IgD-negative memory B cell (primary cell): Measurements from ENCODE around the gene ACBD6. TPM values are rescaled to one million over a fixed set of nuclear protein-coding genes. Genes with fewer than 3 reads are reported as not detected.

Experiments
- H3K27ac Mint-ChIP-seq, 3 donors: one replicate each; pipeline ENCODE4 v1.8.0; 2020 to 2022; ENCODE audit warnings: mild to moderate bottlenecking in 3 of 3, mixed read lengths in 3 of 3, moderate library complexity in 1 of 3
- H3K27me3 Mint-ChIP-seq: one replicate; pipeline ENCODE4 v1.8.0; 2021; ENCODE audit warnings: mixed read lengths
- H3K36me3 Mint-ChIP-seq: one replicate; pipeline ENCODE4 v1.8.0; 2020; ENCODE audit warnings: mild to moderate bottlenecking, mixed read lengths
- H3K4me1 Mint-ChIP-seq, 3 donors: one replicate each; pipeline ENCODE4 v1.8.0; 2020 to 2022; ENCODE audit warnings: mixed read lengths in 3 of 3, mild to moderate bottlenecking in 1 of 3
- H3K4me3 Mint-ChIP-seq, 4 donors: one replicate each; pipeline ENCODE4 v1.8.0; 2020 to 2022; ENCODE audit warnings: mild to moderate bottlenecking in 4 of 4, mixed read lengths in 4 of 4, moderate library complexity in 3 of 4
- H3K9me3 Mint-ChIP-seq, 3 donors: one replicate each; pipeline ENCODE4 v1.8.0; 2020 to 2021; ENCODE audit warnings: mixed read lengths in 3 of 3, mild to moderate bottlenecking in 1 of 3
- polyA plus RNA-seq: library from polyadenylated mRNA; unstranded; fragments of 300-500 nt; fragmentation: Illumina TruSeq; gene quantifications from one replicate; pipeline ENCODE4 v1.2.3, GENCODE V29; 2021

ACBD6 gene
- polyA plus RNA-seq, 1 donor from 2014 or later, result 41.5 TPM

GRCh38 chr1:180299479-180300221, 202.7 kb downstream of the ACBD6 start:
- Mint-ChIP-seq H3K4me1 (peaks cover 0 to 2% (median 0%) of the 10 kb centered on the region in 3 donors), H3K9me3 (no peaks in the 10 kb centered on the region), H3K27ac (no peak overlapping the region), H3K4me3 (no peak overlapping the region), H3K36me3 (peaks cover 19% of the 10 kb centered on the region), H3K27me3 (no peaks in the 10 kb centered on the region)

- no peak overlapping the region for H3K27ac Mint-ChIP-seq
- H3K27me3 Mint-ChIP-seq, result no peaks in the 10 kb centered on the region
- H3K4me3 Mint-ChIP-seq, result no peak overlapping the region
- no peaks in the 10 kb centered on the region for H3K4me1 Mint-ChIP-seq
- peaks cover 24% of the 10 kb centered on the region for H3K36me3 Mint-ChIP-seq
- peaks cover 0 to 5% (median 0%) of the 10 kb centered on the region in 3 donors for H3K9me3 Mint-ChIP-seq
Measured at GRCh38 chr1:180295999-180296398, 206.4 kb downstream of the ACBD6 start.

GRCh38 chr1:180294711-180295110, 207.7 kb downstream of the ACBD6 start:
- Mint-ChIP-seq H3K27ac (no peak overlapping the region), H3K4me3 (no peak overlapping the region), H3K27me3 (no peaks in the 10 kb centered on the region), H3K9me3 (peaks cover 0 to 5% (median 0%) of the 10 kb centered on the region in 3 donors), H3K36me3 (peaks cover 23% of the 10 kb centered on the region), H3K4me1 (peaks cover 0 to 1% (median 0%) of the 10 kb centered on the region in 3 donors)

GRCh38 chr1:180291004-180291403, 211.4 kb downstream of the ACBD6 start:
- Mint-ChIP-seq H3K4me1 (peaks cover 0 to 1% (median 0%) of the 10 kb centered on the region in 3 donors), H3K4me3 (no peak overlapping the region), H3K9me3 (peaks cover 0 to 5% (median 0%) of the 10 kb centered on the region in 3 donors), H3K27ac (no peak overlapping the region), H3K36me3 (peaks cover 14% of the 10 kb centered on the region), H3K27me3 (no peaks in the 10 kb centered on the region)

- Mint-ChIP-seq H3K4me1 (peaks cover 0 to 1% (median 0%) of the 10 kb centered on the region in 3 donors), H3K27ac (no peak overlapping the region), H3K36me3 (peaks cover 13% of the 10 kb centered on the region), H3K27me3 (no peaks in the 10 kb centered on the region), H3K4me3 (no peak overlapping the region), H3K9me3 (peaks cover 0 to 5% (median 0%) of the 10 kb centered on the region in 3 donors)
Measured at GRCh38 chr1:180290265-180291001, 211.9 kb downstream of the ACBD6 start.

- peaks cover 0 to 1% (median 0%) of the 10 kb centered on the region in 3 donors for H3K4me1 Mint-ChIP-seq
- no peak overlapping the region for H3K4me3 Mint-ChIP-seq
- H3K27me3 Mint-ChIP-seq, result no peaks in the 10 kb centered on the region
- H3K36me3 Mint-ChIP-seq, result peaks cover 20% of the 10 kb centered on the region
- H3K9me3 Mint-ChIP-seq, result peaks cover 0 to 5% (median 0%) of the 10 kb centered on the region in 3 donors
- H3K27ac Mint-ChIP-seq, result no peak overlapping the region
Measured at GRCh38 chr1:180288940-180289339, 213.4 kb downstream of the ACBD6 start.

- H3K27ac Mint-ChIP-seq, result no peak overlapping the region
- H3K9me3 Mint-ChIP-seq, result peaks cover 0 to 5% (median 0%) of the 10 kb centered on the region in 3 donors
- no peak overlapping the region for H3K4me3 Mint-ChIP-seq
- H3K27me3 Mint-ChIP-seq, result no peaks in the 10 kb centered on the region
- H3K4me1 Mint-ChIP-seq, result peaks cover 0 to 1% (median 0%) of the 10 kb centered on the region in 3 donors
- H3K36me3 Mint-ChIP-seq, result peaks cover 24% of the 10 kb centered on the region
Measured at GRCh38 chr1:180287988-180288705, 214.2 kb downstream of the ACBD6 start.

GRCh38 chr1:180286417-180286816, 216.0 kb downstream of the ACBD6 start:
- no peaks in the 10 kb centered on the region for H3K27me3 Mint-ChIP-seq
- H3K9me3 Mint-ChIP-seq, result no peaks in the 10 kb centered on the region
- H3K4me3 Mint-ChIP-seq, result no peak overlapping the region
- H3K27ac Mint-ChIP-seq, result no peak overlapping the region
- peaks cover 21% of the 10 kb centered on the region for H3K36me3 Mint-ChIP-seq
- peaks cover 0 to 4% (median 3%) of the 10 kb centered on the region in 3 donors for H3K4me1 Mint-ChIP-seq

GRCh38 chr1:180283098-180283497, 219.3 kb downstream of the ACBD6 start:
- Mint-ChIP-seq H3K4me1 (peaks cover 5 to 11% (median 9%) of the 10 kb centered on the region in 3 donors), H3K36me3 (peaks cover 29% of the 10 kb centered on the region), H3K27me3 (no peaks in the 10 kb centered on the region), H3K4me3 (no peak overlapping the region), H3K27ac (no peak overlapping the region), H3K9me3 (peaks cover 0 to 2% (median 0%) of the 10 kb centered on the region in 3 donors)

GRCh38 chr1:180282401-180283044, 219.9 kb downstream of the ACBD6 start:
- no peak overlapping the region for H3K27ac Mint-ChIP-seq

GRCh38 chr1:180281490-180281889, 220.9 kb downstream of the ACBD6 start:
- H3K27me3 Mint-ChIP-seq, result no peaks in the 10 kb centered on the region
- peaks cover 29% of the 10 kb centered on the region for H3K36me3 Mint-ChIP-seq
- peaks cover 5 to 11% (median 9%) of the 10 kb centered on the region in 3 donors for H3K4me1 Mint-ChIP-seq
- no peak overlapping the region for H3K4me3 Mint-ChIP-seq
- H3K27ac Mint-ChIP-seq, result no peak overlapping the region
- peaks cover 0 to 2% (median 0%) of the 10 kb centered on the region in 3 donors for H3K9me3 Mint-ChIP-seq

More at GRCh38 chr1:180282401-180283044, 219.9 kb downstream of the ACBD6 start:
- H3K36me3 Mint-ChIP-seq, result peaks cover 29% of the 10 kb centered on the region
- no peak overlapping the region for H3K4me3 Mint-ChIP-seq
- H3K9me3 Mint-ChIP-seq, result peaks cover 0 to 2% (median 0%) of the 10 kb centered on the region in 3 donors
- no peaks in the 10 kb centered on the region for H3K27me3 Mint-ChIP-seq
- peaks cover 5 to 11% (median 9%) of the 10 kb centered on the region in 3 donors for H3K4me1 Mint-ChIP-seq

GRCh38 chr1:180280617-180281016, 221.8 kb downstream of the ACBD6 start:
- H3K4me1 Mint-ChIP-seq, result peaks cover 5 to 11% (median 9%) of the 10 kb centered on the region in 3 donors
- no peaks in the 10 kb centered on the region for H3K27me3 Mint-ChIP-seq
- H3K27ac Mint-ChIP-seq, result no peak overlapping the region
- peaks cover 30% of the 10 kb centered on the region for H3K36me3 Mint-ChIP-seq
- H3K9me3 Mint-ChIP-seq, result peaks cover 0 to 2% (median 0%) of the 10 kb centered on the region in 3 donors
- no peak overlapping the region for H3K4me3 Mint-ChIP-seq

- H3K4me1 Mint-ChIP-seq, result peaks cover 5 to 11% (median 9%) of the 10 kb centered on the region in 3 donors
- H3K9me3 Mint-ChIP-seq, result peaks cover 0 to 2% (median 0%) of the 10 kb centered on the region in 3 donors
- peaks cover 25% of the 10 kb centered on the region for H3K36me3 Mint-ChIP-seq
- H3K27me3 Mint-ChIP-seq, result no peaks in the 10 kb centered on the region
- no peak overlapping the region for H3K27ac Mint-ChIP-seq
- H3K4me3 Mint-ChIP-seq, result no peak overlapping the region
Measured at GRCh38 chr1:180279651-180280050, 222.7 kb downstream of the ACBD6 start.

GRCh38 chr1:180278596-180279395, 223.6 kb downstream of the ACBD6 start:
- H3K4me3 Mint-ChIP-seq, result no peak overlapping the region
- no peak overlapping the region for H3K27ac Mint-ChIP-seq
- H3K4me1 Mint-ChIP-seq, result peaks cover 5 to 11% (median 9%) of the 10 kb centered on the region in 3 donors
- H3K27me3 Mint-ChIP-seq, result no peaks in the 10 kb centered on the region
- H3K9me3 Mint-ChIP-seq, result peaks cover 0 to 2% (median 0%) of the 10 kb centered on the region in 3 donors
- peaks cover 20% of the 10 kb centered on the region for H3K36me3 Mint-ChIP-seq
